IMR-90 (cell line): ENCODE results near the gene S100A5. TPM values are rescaled to one million over a fixed set of nuclear protein-coding genes. Genes with fewer than 3 reads are reported as not detected.

Experiments used
- ATAC-seq: fragments of 200-7000 bp; cut with Tn5 transposase; 2 replicates; pipeline ENCODE4 v1.9.1; 2020; ENCODE audit warnings: low read depth, mild to moderate bottlenecking, moderate library complexity
- BruUV-seq: library from RNA; stranded (reverse); fragments of 400-500 nt; replicated peaks from 2 replicates; lab custom pipeline; 2021; lab: Mats Ljungman, UMichigan
- CTCF ChIA-PET: fragments of 300-600 bp; formaldehyde crosslinking; extraction: SDS; loops from one replicate; lab custom pipeline; 2021; ENCODE audit warnings: antibody characterized with exemption; lab: Yijun Ruan, JAX
- POLR2A ChIA-PET: fragments of 300-600 bp; sonication (Branson Sonifier 250); formaldehyde crosslinking; loops from one replicate; lab custom pipeline; 2022; ENCODE audit warnings: antibody characterized with exemption; ENCODE audit not compliant: unreplicated experiment; lab: Charles Lee
- DNase-seq: peaks from one replicate; pipeline ENCODE4 v3.0.0; 2013
- H2AFZ ChIP-seq: replicated peaks from 2 replicates; pipeline ENCODE3; 2013; ENCODE audit warnings: low read length, mild to moderate bottlenecking; ENCODE audit not compliant: poor library complexity
- H2AK5ac ChIP-seq: 2 replicates; pipeline ENCODE4 v1.6.1; 2013; ENCODE audit warnings: low read depth, low read length, inconsistent platforms
- H2AK9ac ChIP-seq: replicated peaks from 2 replicates; pipeline ENCODE3; 2013; ENCODE audit warnings: mild to moderate bottlenecking, low read depth, low read length, moderate library complexity; ENCODE audit not compliant: poor library complexity
- H2BK120ac ChIP-seq: 2 replicates; pipeline ENCODE4 v1.6.1; 2013; ENCODE audit warnings: low read depth, low read length, inconsistent platforms
- H2BK15ac ChIP-seq: 3 replicates; pipeline ENCODE4 v1.6.1; 2013; ENCODE audit warnings: low read depth, low read length, inconsistent platforms
- H2BK20ac ChIP-seq: 2 replicates; pipeline ENCODE4 v1.6.1; 2013; ENCODE audit warnings: low read depth, mild to moderate bottlenecking, inconsistent platforms, low read length, moderate library complexity
- H2BK5ac ChIP-seq: 2 replicates; pipeline ENCODE4 v1.6.1; 2013; ENCODE audit warnings: mild to moderate bottlenecking, low read depth, low read length, inconsistent platforms; ENCODE audit not compliant: poor library complexity, severe bottlenecking
- H3K14ac ChIP-seq: replicated peaks from 2 replicates; pipeline ENCODE4 v1.6.1; 2013; ENCODE audit warnings: low read depth, low read length, inconsistent platforms
- H3K18ac ChIP-seq: 2 replicates; pipeline ENCODE4 v1.6.1; 2013; ENCODE audit warnings: low read depth, low read length, control low read depth
- H3K23ac ChIP-seq: 2 replicates; pipeline ENCODE4 v1.6.1; 2013; ENCODE audit warnings: low read depth, low read length, inconsistent platforms
- H3K27ac ChIP-seq: 2 replicates; pipeline ENCODE4 v1.5.1; 2013; ENCODE audit warnings: mild to moderate bottlenecking, control low read depth, low read length; ENCODE audit not compliant: insufficient read depth
- H3K27me3 ChIP-seq: 2 replicates; pipeline ENCODE4 v1.6.1; 2013; ENCODE audit warnings: low read length; ENCODE audit not compliant: control insufficient read depth, insufficient read depth
- H3K36me3 ChIP-seq: 2 replicates; pipeline ENCODE4 v1.6.1; 2013; ENCODE audit warnings: low read length, mixed read lengths; ENCODE audit not compliant: control insufficient read depth, insufficient read depth
- H3K4ac ChIP-seq: 2 replicates; pipeline ENCODE4 v1.6.1; 2013; ENCODE audit warnings: low read depth, low read length, inconsistent platforms
- H3K4me1 ChIP-seq: 2 replicates; pipeline ENCODE4 v1.6.1; 2013; ENCODE audit warnings: low read length, mixed read lengths; ENCODE audit not compliant: control insufficient read depth, insufficient read depth
- H3K4me2 ChIP-seq: 2 replicates; pipeline ENCODE4 v1.6.1; 2013; ENCODE audit warnings: low read depth, mild to moderate bottlenecking, control low read depth, low read length, moderate library complexity
- H3K4me3 ChIP-seq: 2 replicates; pipeline ENCODE4 v1.5.1; 2013; ENCODE audit warnings: low read depth, mild to moderate bottlenecking, control low read depth, low read length, moderate library complexity; ENCODE audit not compliant: insufficient read depth
- H3K56ac ChIP-seq: 2 replicates; pipeline ENCODE4 v1.6.1; 2013; ENCODE audit warnings: low read length, inconsistent platforms; ENCODE audit not compliant: insufficient read depth; ENCODE audit errors: extremely low read depth
- H3K79me1 ChIP-seq, 2 experiments: 2 replicates each; pipeline ENCODE4 v1.6.1; 2013; ENCODE audit warnings: low read length in 2 of 2, inconsistent platforms in 1 of 2, low read depth in 1 of 2
- H3K9ac ChIP-seq: 2 replicates; pipeline ENCODE4 v1.6.1; 2013; ENCODE audit warnings: low read depth, low read length, control low read depth
- H3K9me1 ChIP-seq: 2 replicates; pipeline ENCODE4 v1.6.1; 2013; ENCODE audit warnings: low read length, inconsistent platforms; ENCODE audit not compliant: insufficient read depth
- H3K9me3 ChIP-seq: 2 replicates; pipeline ENCODE4 v1.6.1; 2013; ENCODE audit warnings: low read length; ENCODE audit not compliant: control insufficient read depth, insufficient read depth
- H4K20me1 ChIP-seq: 2 replicates; pipeline ENCODE4 v1.6.1; 2013; ENCODE audit warnings: low read length, inconsistent platforms; ENCODE audit not compliant: insufficient read depth
- H4K5ac ChIP-seq: 2 replicates; pipeline ENCODE4 v1.6.1; 2013; ENCODE audit warnings: mild to moderate bottlenecking, low read depth, low read length, control low read depth
- H4K8ac ChIP-seq, 2 experiments: 2 replicates each; pipeline ENCODE4 v1.6.1; 2013; ENCODE audit warnings: low read depth in 2 of 2, low read length in 2 of 2, control low read depth in 1 of 2, inconsistent platforms in 1 of 2
- H4K91ac ChIP-seq: 2 replicates; pipeline ENCODE4 v1.6.1; 2013; ENCODE audit warnings: low read depth, low read length, inconsistent platforms; ENCODE audit not compliant: insufficient read depth
- FOS ChIP-seq: fragments of 150-350 bp; IDR thresholded peaks from 2 replicates; pipeline ENCODE4 v1.6.1; 2016; ENCODE audit warnings: low read depth, low read length
- MXI1 ChIP-seq: IDR thresholded peaks from 2 replicates; pipeline ENCODE4 v1.6.1; 2012; ENCODE audit warnings: low read depth, mild to moderate bottlenecking, low read length, moderate library complexity, borderline replicate concordance
- POLR2A ChIP-seq: IDR thresholded peaks from 2 replicates; pipeline ENCODE4 v1.6.1; 2012; ENCODE audit warnings: mild to moderate bottlenecking, low read depth, low read length
- RAD21 ChIP-seq: IDR thresholded peaks from 2 replicates; pipeline ENCODE4 v1.6.1; 2012; ENCODE audit warnings: low read length, improper control_type of control experiment
- RCOR1 ChIP-seq: IDR thresholded peaks from 2 replicates; pipeline ENCODE4 v1.6.1; 2012; ENCODE audit warnings: mild to moderate bottlenecking, low read length, improper control_type of control experiment; ENCODE audit not compliant: insufficient replicate concordance
- dilution Hi-C: fragments of 300-500 bp; cut with HindIII; formaldehyde crosslinking; loops from one replicate; pipeline ENCODE4 v1.14.3; 2018; ENCODE audit warnings: low sequenced_read_pairs; ENCODE audit not compliant: unreplicated experiment
- in situ Hi-C: fragments of 300-500 bp; cut with MboI; formaldehyde crosslinking; loops from 3 replicates; pipeline ENCODE4 v1.14.3; 2019; ENCODE audit warnings: low sequenced_read_pairs, inconsistent platforms, mixed read lengths
- intact Hi-C: fragments of 100-400 bp; cut with micrococcal nuclease; formaldehyde crosslinking; loops from 2 replicates; pipeline ENCODE4 v1.10.0; 2022
- polyA plus RNA-seq, 3 experiments: library from polyadenylated mRNA; depleted of rRNA; stranded (reverse); fragments of >200 nt; gene quantifications; 2 replicates each; pipeline ENCODE4 v1.2.3, GENCODE V29; 2012; ENCODE audit warnings: low replicate concordance in 1 of 3
- total RNA-seq: library from RNA; depleted of rRNA; stranded (reverse); fragments of >200 nt; gene quantifications from 2 replicates; pipeline ENCODE4 v1.2.3, GENCODE V29; 2012
- TF ChIP-seq, protein P1 (sequence below): conservative IDR thresholded peaks from 2 replicates; pipeline ENCODE4 v1.5.1; 2012; ENCODE audit warnings: mild to moderate bottlenecking, low read depth, low read length, improper control_type of control experiment
- TF ChIP-seq, protein P2 (sequence below): fragments of 150-350 bp; IDR thresholded peaks from 2 replicates; pipeline ENCODE4 v1.6.1; 2016; ENCODE audit warnings: low read depth, mild to moderate bottlenecking, low read length, moderate library complexity, borderline replicate concordance

The S100A5 gene
- total and polyA plus RNA-seq, 2 of the 4 experiments (the other 2 are of a cell fraction), result 0.27 TPM; not detected in 1

DNA sequence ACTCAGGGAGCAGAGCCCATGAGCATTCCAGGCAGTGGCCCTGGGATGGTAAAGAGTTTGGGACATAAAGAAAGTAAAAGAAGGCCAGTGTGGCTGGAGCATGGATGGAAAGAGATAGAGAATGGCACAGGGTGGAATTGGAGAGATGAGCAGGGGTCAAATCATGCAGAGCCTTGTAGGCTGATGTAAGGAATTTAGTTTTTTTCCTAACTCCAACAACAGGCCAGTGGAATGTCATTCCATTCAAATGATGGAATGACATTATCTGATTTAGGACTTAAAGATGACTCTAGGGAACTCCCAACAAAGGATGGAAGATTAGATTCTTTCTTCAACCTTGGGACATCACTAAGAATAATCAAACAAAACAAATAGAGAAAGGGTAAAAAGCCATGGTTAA lies 37.8 kb upstream of the S100A5 start:
- Histone ChIP-seq H3K56ac (no peak overlapping the region), H4K5ac (peak overlapping the region; percentile 49; the same call in 1 of the 2 replicates), H2BK20ac (peak overlapping the region; percentile 41; the same call in 1 of the 2 replicates), H2AFZ (peak overlapping the region; percentile 73), H3K9ac (no peak overlapping the region), H3K79me1 (no peaks in the 10 kb centered on the region), H2BK15ac (peak overlapping the region; percentile 12; the same call in 1 of the 3 replicates), H3K27ac (peak overlapping the region; percentile 5; the same call in 1 of the 2 replicates), H3K27me3 (no peaks in the 10 kb centered on the region), H4K91ac (peak overlapping the region; percentile 61), H4K20me1 (no peaks in the 10 kb centered on the region), H2AK9ac (no peak overlapping the region), H3K4ac (peak overlapping the region; percentile 73), H3K4me1 (peaks cover 12% of the 10 kb centered on the region), H3K9me3 (no peaks in the 10 kb centered on the region), H3K14ac (no peak overlapping the region), H3K36me3 (no peaks in the 10 kb centered on the region), H3K4me3 (no peak overlapping the region), H3K18ac (peak overlapping the region; percentile 24; the same call in 1 of the 2 replicates), H3K4me2 (no peak overlapping the region), H2AK5ac (0 out of 2 replicates have a peak overlapping the region, but pooled peaks have one; percentile 11), H3K9me1 (peaks cover 5% of the 10 kb centered on the region), H3K23ac (0 out of 2 replicates have a peak overlapping the region, but pooled peaks have one; percentile 57), H4K8ac (peak overlapping the region in 1 of 2 experiments; percentile 51; a peak in 1 of 4 replicates), H2BK120ac (peak overlapping the region; percentile 79), H2BK5ac (no peak overlapping the region)
- ATAC-seq (peak; percentile 88), DNase-seq (peak; percentile 47)
- intact Hi-C loops (no loop called here), dilution Hi-C loops (no loop called here), in situ Hi-C loops (no loop called here)
- ChIA-PET CTCF (no interaction called here), POLR2A (no interaction called here)
- BruUV-seq, result no TSS peak
- no peak for TF ChIP-seq MXI1
- no peak for TF ChIP-seq RAD21
- TF ChIP-seq, protein P1, sequence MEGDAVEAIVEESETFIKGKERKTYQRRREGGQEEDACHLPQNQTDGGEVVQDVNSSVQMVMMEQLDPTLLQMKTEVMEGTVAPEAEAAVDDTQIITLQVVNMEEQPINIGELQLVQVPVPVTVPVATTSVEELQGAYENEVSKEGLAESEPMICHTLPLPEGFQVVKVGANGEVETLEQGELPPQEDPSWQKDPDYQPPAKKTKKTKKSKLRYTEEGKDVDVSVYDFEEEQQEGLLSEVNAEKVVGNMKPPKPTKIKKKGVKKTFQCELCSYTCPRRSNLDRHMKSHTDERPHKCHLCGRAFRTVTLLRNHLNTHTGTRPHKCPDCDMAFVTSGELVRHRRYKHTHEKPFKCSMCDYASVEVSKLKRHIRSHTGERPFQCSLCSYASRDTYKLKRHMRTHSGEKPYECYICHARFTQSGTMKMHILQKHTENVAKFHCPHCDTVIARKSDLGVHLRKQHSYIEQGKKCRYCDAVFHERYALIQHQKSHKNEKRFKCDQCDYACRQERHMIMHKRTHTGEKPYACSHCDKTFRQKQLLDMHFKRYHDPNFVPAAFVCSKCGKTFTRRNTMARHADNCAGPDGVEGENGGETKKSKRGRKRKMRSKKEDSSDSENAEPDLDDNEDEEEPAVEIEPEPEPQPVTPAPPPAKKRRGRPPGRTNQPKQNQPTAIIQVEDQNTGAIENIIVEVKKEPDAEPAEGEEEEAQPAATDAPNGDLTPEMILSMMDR, result no peak
- TF ChIP-seq FOS, result no peak
- TF ChIP-seq RCOR1, result no peak
- TF ChIP-seq, protein P2, sequence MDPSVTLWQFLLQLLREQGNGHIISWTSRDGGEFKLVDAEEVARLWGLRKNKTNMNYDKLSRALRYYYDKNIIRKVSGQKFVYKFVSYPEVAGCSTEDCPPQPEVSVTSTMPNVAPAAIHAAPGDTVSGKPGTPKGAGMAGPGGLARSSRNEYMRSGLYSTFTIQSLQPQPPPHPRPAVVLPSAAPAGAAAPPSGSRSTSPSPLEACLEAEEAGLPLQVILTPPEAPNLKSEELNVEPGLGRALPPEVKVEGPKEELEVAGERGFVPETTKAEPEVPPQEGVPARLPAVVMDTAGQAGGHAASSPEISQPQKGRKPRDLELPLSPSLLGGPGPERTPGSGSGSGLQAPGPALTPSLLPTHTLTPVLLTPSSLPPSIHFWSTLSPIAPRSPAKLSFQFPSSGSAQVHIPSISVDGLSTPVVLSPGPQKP, result no peak
- TF ChIP-seq POLR2A, result no peak
